Esophagus squamous epithelium (tissue), 5 donors: ENCODE measurements around the gene KCTD8. TPM values are rescaled to one million over a fixed set of nuclear protein-coding genes. Genes with fewer than 3 reads are reported as not detected.
A peak's percentile ranks its signal among the peaks of the same experiment; 100 is the strongest.

Experiments used
- DNase-seq: peaks from one replicate; lab custom pipeline; 2025; lab: John Stamatoyannopoulos, UW
- H3K27ac ChIP-seq, 4 donors: fragments of 200-600 bp; sonication (generic); one replicate each; pipeline ENCODE4 v1.5.1; 2016 to 2019; ENCODE audit warnings: mild to moderate bottlenecking in 1 of 4
- H3K27me3 ChIP-seq, 4 donors: fragments of 200-600 bp; sonication (generic); 1 replicate in 3 of 4; 2 replicates in 1 of 4; pipeline versions ENCODE4 v1.5.1 to v1.6.0; 2017 to 2021; ENCODE audit warnings: antibody characterized with exemption in 1 of 4
- H3K36me3 ChIP-seq, 3 donors: fragments of 200-600 bp; sonication (generic); one replicate each; pipeline ENCODE4 v1.5.1; 2016 to 2019
- H3K4me1 ChIP-seq, 3 donors: fragments of 200-600 bp; sonication (generic); one replicate each; pipeline ENCODE4 v1.5.1; 2017 to 2019
- H3K4me3 ChIP-seq, 4 donors: fragments of 200-600 bp; sonication (generic); 1 replicate in 3 of 4; 2 replicates in 1 of 4; pipeline ENCODE4 v1.5.1; 2016 to 2019; ENCODE audit warnings: mild to moderate bottlenecking in 2 of 4, moderate library complexity in 1 of 4
- H3K9me3 ChIP-seq, 3 donors: fragments of 200-600 bp; sonication (generic); one replicate each; pipeline ENCODE4 v1.5.1; 2016 to 2019
- CTCF ChIP-seq, 6 experiments: fragments of 450-650 bp in 4 of 6; fragments of 200-600 bp in 2 of 6; sonication (generic) in 2 of 6; IDR thresholded peaks; one replicate each; pipeline ENCODE4 v1.5.1; 2016 to 2019; ENCODE audit warnings: antibody characterized with exemption in 6 of 6, mild to moderate bottlenecking in 4 of 6, moderate library complexity in 4 of 6
- POLR2A ChIP-seq, 4 donors: fragments of 450-650 bp; IDR thresholded peaks; one replicate each; pipeline ENCODE4 v1.6.1; 2017; ENCODE audit warnings: antibody characterized with exemption in 4 of 4, mild to moderate bottlenecking in 4 of 4, moderate library complexity in 3 of 4
- WGBS, 2 donors: methylation state at CpG; one replicate each; pipeline ENCODE4 v1.1.5; 2018; 5-methylcytosine and 5-hydroxymethylcytosine counted together
- intact Hi-C: fragments of 100-400 bp; cut with DNase I; formaldehyde crosslinking; loops from one replicate; pipeline ENCODE4 v1.15.0; 2022
- total RNA-seq, 4 donors: library from RNA; depleted of rRNA; stranded (reverse); fragments of >200 nt; gene quantifications; one replicate each; pipeline ENCODE4 v1.1.0, GENCODE V29; 2016
- donor health status: DM: yes; HTN: yes; CAD: no.

The KCTD8 gene
- total RNA-seq, 4 donors from 2014 or later = 0.45 to 0.95 (median 0.85) TPM; not detected in 1

DNA sequence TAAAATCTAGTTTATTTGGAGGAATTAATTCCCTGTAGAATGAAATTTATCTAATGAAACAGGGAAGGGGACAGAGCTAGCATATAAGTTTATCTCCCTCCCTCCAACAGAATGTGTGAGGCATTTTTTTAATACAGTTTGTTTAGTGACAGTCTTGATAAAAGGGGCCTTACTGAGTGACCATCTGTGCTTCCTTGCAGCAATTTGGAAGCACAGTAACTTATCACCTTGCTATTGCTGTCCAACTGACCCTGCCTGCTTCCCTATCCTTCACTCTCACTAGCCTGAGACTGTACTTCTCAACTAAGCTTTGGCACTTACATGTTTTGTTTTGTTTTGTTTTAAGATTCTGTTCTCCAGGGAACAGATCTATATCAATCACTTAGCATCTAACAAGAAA is 31.1 kb upstream of the KCTD8 start:
- no peaks in the 10 kb centered on the region for H3K4me1 ChIP-seq
- H3K27ac ChIP-seq = no peak overlapping the region
- H3K36me3 ChIP-seq = no peaks in the 10 kb centered on the region
- H3K9me3 ChIP-seq = no peaks in the 10 kb centered on the region
- no peaks in the 10 kb centered on the region for H3K27me3 ChIP-seq
- H3K4me3 ChIP-seq = no peak overlapping the region
- DNase-seq = no peak
- intact Hi-C loops = no loop called here
- TF ChIP-seq CTCF (IDR thresholded peaks at IDR 0.05) (no peak), POLR2A (IDR thresholded peaks at IDR 0.05) (no peak)

- Histone ChIP-seq H3K36me3 (no peaks in the 10 kb centered on the region), H3K27me3 (no peaks in the 10 kb centered on the region), H3K27ac (no peak overlapping the region), H3K4me3 (no peak overlapping the region), H3K9me3 (no peaks in the 10 kb centered on the region), H3K4me1 (no peaks in the 10 kb centered on the region)
- no peak for DNase-seq
- WGBS, 2 donors = 25 to 33% methylated on average over 1 of the region's 1 CpG
- intact Hi-C loops = no loop called here
- TF ChIP-seq CTCF (IDR thresholded peaks at IDR 0.05) = no peak
- no peak for TF ChIP-seq POLR2A (IDR thresholded peaks at IDR 0.05)
Measured at GRCh38 chr4:44462259-44462658, 13.7 kb upstream of the KCTD8 start.

DNA sequence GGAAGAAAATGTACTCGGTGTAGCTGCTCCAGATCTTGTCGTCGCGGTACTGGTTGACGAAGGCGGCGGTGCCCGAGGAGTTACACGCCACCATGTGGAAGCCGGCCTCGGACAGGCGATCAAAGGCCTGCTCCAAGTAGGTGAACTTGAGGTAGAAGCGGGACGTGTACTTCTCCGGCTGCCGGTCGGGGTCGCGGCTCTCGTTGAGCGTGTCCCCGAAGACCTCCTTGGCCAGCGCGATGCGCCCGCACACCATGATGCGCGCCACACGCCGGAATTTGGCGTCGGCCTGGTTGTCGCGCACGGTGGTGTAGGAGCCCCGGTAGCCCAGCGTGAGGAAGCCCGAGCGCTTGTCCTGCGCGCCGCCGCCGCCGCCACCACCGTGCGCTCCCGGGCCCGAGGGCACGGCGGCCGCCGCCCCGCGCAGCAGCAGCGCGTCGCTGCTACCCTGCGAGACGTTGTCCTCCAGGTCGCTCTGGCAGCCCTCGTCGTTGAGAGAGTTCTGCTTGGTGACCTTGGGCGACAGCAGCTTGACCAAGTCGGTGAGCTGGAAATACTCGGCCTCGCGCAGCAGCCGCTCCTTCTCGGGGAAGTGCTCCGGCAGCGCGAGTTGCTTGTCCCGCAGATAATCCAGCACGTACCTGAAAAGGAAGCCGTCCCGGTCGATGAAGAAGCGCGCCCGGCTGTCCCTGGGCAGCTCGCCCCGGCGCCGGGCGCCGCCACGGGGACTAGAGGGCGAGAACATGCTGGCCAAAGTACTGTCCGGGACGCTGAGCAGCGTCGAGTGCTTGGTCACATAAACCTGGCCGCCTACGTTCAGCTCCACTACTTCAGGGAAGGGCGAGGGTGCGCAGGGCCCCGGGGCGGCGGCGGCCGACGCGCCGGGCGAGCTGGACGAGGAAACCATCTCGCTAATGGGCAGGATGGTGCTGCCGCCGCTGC is 775 bp downstream of the KCTD8 start:
- H3K27me3 ChIP-seq = peaks cover 0 to 81% (median 7%) of the 10 kb centered on the region in 4 donors
- intact Hi-C loops = no loop called here
- 0% methylated on average over 3 to 11 of the region's 110 CpGs for WGBS, 2 donors
- H3K4me1 ChIP-seq = peaks cover 0 to 38% (median 11%) of the 10 kb centered on the region in 3 donors
- TF ChIP-seq POLR2A (IDR thresholded peaks at IDR 0.05) (no peak), CTCF (IDR thresholded peaks at IDR 0.05) (no peak)
- peak overlapping the region; percentile 45 to 71 (median 50) for H3K4me3 ChIP-seq
- H3K9me3 ChIP-seq = no peaks in the 10 kb centered on the region
- no peaks in the 10 kb centered on the region for H3K36me3 ChIP-seq
- no peak for DNase-seq
- peak overlapping the region; percentile 36 to 67 (median 60) for H3K27ac ChIP-seq

DNA sequence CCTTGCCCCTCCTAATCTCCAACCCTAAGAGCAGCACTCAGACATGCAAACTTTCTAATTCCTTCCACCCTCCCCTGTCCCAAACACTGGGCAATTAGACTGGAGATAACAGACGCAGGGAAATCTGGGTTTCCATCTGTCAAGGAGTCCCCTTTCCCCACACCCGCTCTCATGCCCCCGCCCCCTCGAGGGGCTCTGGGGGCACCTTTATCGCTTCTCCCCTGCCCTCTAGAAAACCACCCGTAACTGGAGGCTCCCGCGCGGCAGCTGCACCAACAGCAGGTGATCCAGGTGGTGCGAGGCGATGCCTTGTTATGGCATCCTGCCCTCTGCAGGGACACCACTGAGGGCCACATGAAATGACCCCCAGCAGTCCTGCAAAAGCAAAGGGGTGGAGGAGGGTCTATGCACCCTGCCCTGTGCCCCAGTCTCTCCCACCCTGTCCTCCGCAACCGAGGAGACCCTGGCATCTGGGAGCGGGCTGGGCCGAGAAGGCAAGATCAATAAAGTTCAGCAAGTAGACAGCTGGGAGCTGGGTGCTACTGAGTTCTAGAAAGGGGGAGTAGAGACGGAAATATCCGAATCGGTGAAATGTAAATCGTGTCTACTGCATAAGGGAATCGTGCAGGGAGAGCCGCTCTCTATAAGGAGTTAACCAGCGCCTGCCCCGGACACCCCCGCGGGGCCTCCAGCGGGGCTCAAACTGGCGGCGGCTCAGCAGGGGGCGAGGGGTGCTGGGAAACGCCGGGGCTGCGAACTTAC is 1.6 kb downstream of the KCTD8 start:
- 6% methylated on average over 11 to 15 of the region's 32 CpGs for WGBS, 2 donors

More for the DNA sequence above, 1.6 kb downstream of the KCTD8 start:
- Histone ChIP-seq H3K27me3 (peaks cover 0 to 78% (median 7%) of the 10 kb centered on the region in 4 donors), H3K4me3 (peak overlapping the region; percentile 45 to 71 (median 50)), H3K36me3 (no peaks in the 10 kb centered on the region), H3K27ac (no peak overlapping the region), H3K4me1 (peaks cover 0 to 38% (median 11%) of the 10 kb centered on the region in 3 donors), H3K9me3 (no peaks in the 10 kb centered on the region)
- no peak for TF ChIP-seq CTCF (IDR thresholded peaks at IDR 0.05)
- no peak for TF ChIP-seq POLR2A (IDR thresholded peaks at IDR 0.05)
- no peak for DNase-seq
- intact Hi-C loops = no loop called here
